Activated naive CD8-positive, alpha-beta T cell (primary cell): Measurements from ENCODE around the gene PPM1K.

Experiments
- H3K27ac Mint-ChIP-seq: one replicate; pipeline ENCODE4 v1.8.0; 2021; ENCODE audit warnings: mixed read lengths
- H3K27me3 Mint-ChIP-seq: one replicate; pipeline ENCODE4 v1.8.0; 2021; ENCODE audit warnings: mixed read lengths
- H3K36me3 Mint-ChIP-seq: one replicate; pipeline ENCODE4 v1.8.0; 2021; ENCODE audit warnings: mixed read lengths
- H3K4me1 Mint-ChIP-seq: one replicate; pipeline ENCODE4 v1.8.0; 2021; ENCODE audit warnings: low read depth, mixed read lengths
- H3K4me3 Mint-ChIP-seq: one replicate; pipeline ENCODE4 v1.8.0; 2021; ENCODE audit warnings: mild to moderate bottlenecking, mixed read lengths
- H3K9me3 Mint-ChIP-seq: one replicate; pipeline ENCODE4 v1.8.0; 2021; ENCODE audit warnings: low read depth, mixed read lengths

Gene PPM1K

DNA sequence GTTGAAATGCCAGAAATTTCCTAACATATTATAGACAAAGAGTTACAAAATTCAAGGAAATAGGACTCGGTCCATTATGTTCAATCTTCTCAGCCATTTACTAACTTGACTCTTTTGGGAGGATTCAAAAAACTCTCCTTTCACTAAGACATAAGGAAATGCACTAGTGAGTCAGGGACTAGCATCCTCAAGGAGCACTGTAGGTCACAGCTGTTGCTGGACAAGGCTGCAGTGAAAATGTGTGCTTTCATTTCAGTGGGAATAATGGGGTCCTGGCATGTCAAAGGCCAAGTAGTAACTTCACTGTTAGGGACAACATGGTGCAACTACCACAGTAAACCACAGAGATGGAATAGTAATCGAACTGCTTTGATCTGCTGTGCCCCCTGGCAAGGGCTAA is 69.0 kb downstream of the PPM1K start:
- no peaks in the 10 kb centered on the region for H3K9me3 Mint-ChIP-seq
- H3K27ac Mint-ChIP-seq = no peak overlapping the region
- H3K4me1 Mint-ChIP-seq = peaks cover 5% of the 10 kb centered on the region
- peaks cover 3% of the 10 kb centered on the region for H3K27me3 Mint-ChIP-seq
- H3K36me3 Mint-ChIP-seq = no peaks in the 10 kb centered on the region
- H3K4me3 Mint-ChIP-seq = no peak overlapping the region

GRCh38 chr4:88212253-88212561 is 72.2 kb downstream of the PPM1K start:
- no peaks in the 10 kb centered on the region for H3K36me3 Mint-ChIP-seq
- no peak overlapping the region for H3K27ac Mint-ChIP-seq
- peaks cover 3% of the 10 kb centered on the region for H3K27me3 Mint-ChIP-seq
- no peak overlapping the region for H3K4me3 Mint-ChIP-seq
- H3K4me1 Mint-ChIP-seq = no peaks in the 10 kb centered on the region
- H3K9me3 Mint-ChIP-seq = no peaks in the 10 kb centered on the region

DNA sequence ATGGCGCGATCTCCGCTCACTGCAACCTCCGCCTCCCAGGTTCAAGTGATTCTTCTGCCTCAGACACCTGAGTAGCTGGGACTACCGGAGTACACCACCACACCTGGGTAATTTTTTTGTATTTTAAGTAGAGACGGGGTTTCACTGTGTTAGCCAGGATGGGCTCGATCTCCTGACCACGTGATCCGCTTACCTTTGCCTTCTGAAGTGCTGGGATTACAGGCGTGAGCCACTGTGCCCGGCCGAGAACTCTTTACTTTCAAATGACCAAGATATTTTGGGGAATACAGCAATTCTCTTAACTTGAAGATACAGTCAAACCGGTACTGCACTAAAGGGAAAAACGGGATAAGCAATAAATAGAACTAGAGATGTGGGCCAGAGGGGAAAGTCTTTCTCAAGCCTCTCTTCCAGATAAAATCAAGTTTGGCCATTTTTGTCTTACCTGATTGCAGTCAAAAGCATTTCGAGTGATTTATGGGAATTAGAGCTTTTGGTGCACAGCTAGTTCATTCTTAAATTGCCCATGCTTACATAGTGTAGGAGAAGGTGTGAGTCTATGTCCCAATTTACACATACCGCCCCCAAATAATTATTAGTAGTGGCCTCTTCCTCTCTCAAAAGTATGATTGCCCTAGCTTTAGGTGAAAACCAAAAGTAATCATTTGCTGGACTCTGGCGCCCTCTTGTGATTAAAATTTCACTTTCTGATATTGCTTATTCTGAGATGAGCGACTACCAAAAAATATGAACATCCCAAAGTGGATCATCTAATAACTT is 72.7 kb downstream of the PPM1K start:
- Mint-ChIP-seq H3K4me3 (no peak overlapping the region), H3K4me1 (no peaks in the 10 kb centered on the region), H3K9me3 (no peaks in the 10 kb centered on the region), H3K36me3 (no peaks in the 10 kb centered on the region), H3K27me3 (peaks cover 3% of the 10 kb centered on the region), H3K27ac (no peak overlapping the region)

- no peaks in the 10 kb centered on the region for H3K4me1 Mint-ChIP-seq
- H3K27me3 Mint-ChIP-seq = no peaks in the 10 kb centered on the region
- H3K4me3 Mint-ChIP-seq = no peak overlapping the region
- H3K27ac Mint-ChIP-seq = no peak overlapping the region
- no peaks in the 10 kb centered on the region for H3K9me3 Mint-ChIP-seq
- H3K36me3 Mint-ChIP-seq = no peaks in the 10 kb centered on the region
Observed at GRCh38 chr4:88208156-88208555, 76.2 kb downstream of the PPM1K start.
